HepG2 (cell line): ENCODE results near the gene SERTAD2. TPM values are rescaled to one million over a fixed set of nuclear protein-coding genes. Genes with fewer than 3 reads are reported as not detected.

Experiments used
- ATF7-NPFF ChIP-seq: sonication (generic); formaldehyde crosslinking; IDR thresholded peaks from 2 replicates; pipeline ENCODE4 v1.8.1; 2023; ENCODE audit warnings: mild to moderate bottlenecking, low read depth, missing genetic modification reagents, moderate library complexity
- CBX2 ChIP-seq, 2 experiments: fragments of 200-600 bp in 1 of 2; sonication (generic); formaldehyde crosslinking in 1 of 2; IDR thresholded peaks; 2 replicates each; pipeline versions ENCODE4 v1.7.0 to v1.8.1; 2018 to 2022; ENCODE audit warnings: low read depth in 2 of 2, low read length in 1 of 2, mild to moderate bottlenecking in 1 of 2, missing genetic modification reagents in 1 of 2
- CCDC6 ChIP-seq: sonication (generic); formaldehyde crosslinking; IDR thresholded peaks from 2 replicates; pipeline ENCODE4 v1.8.1; 2022; ENCODE audit warnings: mild to moderate bottlenecking, missing genetic modification reagents, moderate library complexity
- CENPX ChIP-seq: sonication (generic); formaldehyde crosslinking; IDR thresholded peaks from 2 replicates; pipeline ENCODE4 v1.9.0; 2021; ENCODE audit warnings: mild to moderate bottlenecking, missing genetic modification reagents, moderate library complexity
- EHMT2 ChIP-seq: fragments of 200-600 bp; sonication (generic); IDR thresholded peaks from 2 replicates; pipeline ENCODE4 v1.7.0; 2017; ENCODE audit warnings: antibody characterized with exemption, low read depth, low read length, borderline replicate concordance
- GPN1 ChIP-seq: sonication (generic); formaldehyde crosslinking; IDR thresholded peaks from 2 replicates; pipeline ENCODE4 v1.5.1; 2020; ENCODE audit warnings: missing genetic modification reagents, borderline replicate concordance
- HOXA5 ChIP-seq: sonication (generic); formaldehyde crosslinking; IDR thresholded peaks from 2 replicates; pipeline ENCODE4 v1.4.0; 2020; ENCODE audit warnings: missing genetic modification reagents
- KAT8 ChIP-seq: IDR thresholded peaks from 2 replicates; pipeline ENCODE4 v1.6.1; 2016; ENCODE audit warnings: missing genetic modification reagents, missing compliant biosample characterization
- NCOA5 ChIP-seq: sonication (generic); formaldehyde crosslinking; IDR thresholded peaks from 2 replicates; pipeline ENCODE4 v1.4.0; 2020; ENCODE audit warnings: missing genetic modification reagents
- NFIB ChIP-seq: sonication (generic); formaldehyde crosslinking; IDR thresholded peaks from 2 replicates; pipeline ENCODE4 v1.9.0; 2021; ENCODE audit warnings: missing genetic modification reagents, mild to moderate bottlenecking, borderline replicate concordance
- NFKB2 ChIP-seq: sonication (generic); formaldehyde crosslinking; IDR thresholded peaks from 2 replicates; pipeline ENCODE4 v1.4.0; 2020; ENCODE audit warnings: missing genetic modification reagents, borderline replicate concordance
- NR1H2 ChIP-seq: sonication (generic); formaldehyde crosslinking; IDR thresholded peaks from 2 replicates; pipeline ENCODE4 v1.8.1; 2022; ENCODE audit warnings: low read depth, missing genetic modification reagents, borderline replicate concordance
- NR2F6 ChIP-seq, 2 experiments: IDR thresholded peaks; 2 replicates each; pipeline ENCODE4 v1.6.1; 2016; ENCODE audit warnings: antibody characterized with exemption in 1 of 2, mild to moderate bottlenecking in 1 of 2
- POGZ ChIP-seq: sonication (generic); formaldehyde crosslinking; IDR thresholded peaks from 2 replicates; pipeline ENCODE4 v1.4.0; 2020; ENCODE audit warnings: mild to moderate bottlenecking, missing genetic modification reagents
- PRPF4 ChIP-seq: fragments of 200-400 bp; formaldehyde crosslinking; IDR thresholded peaks from 2 replicates; pipeline ENCODE4 v1.6.1; 2016; ENCODE audit warnings: low read length, low read depth; ENCODE audit not compliant: poor library complexity, severe bottlenecking
- RNF219 ChIP-seq: sonication (generic); formaldehyde crosslinking; IDR thresholded peaks from 2 replicates; pipeline ENCODE4 v1.5.0; 2020; ENCODE audit warnings: mild to moderate bottlenecking, missing genetic modification reagents
- SIN3B ChIP-seq: fragments of 150-350 bp; IDR thresholded peaks from 2 replicates; pipeline ENCODE4 v1.6.1; 2014; ENCODE audit warnings: low read length
- SMAD9 ChIP-seq: sonication (generic); formaldehyde crosslinking; IDR thresholded peaks from 2 replicates; pipeline ENCODE4 v1.5.1; 2020; ENCODE audit warnings: mild to moderate bottlenecking, missing genetic modification reagents
- SP5 ChIP-seq: IDR thresholded peaks from 2 replicates; pipeline ENCODE4 v1.6.1; 2016; ENCODE audit warnings: low read depth, borderline replicate concordance
- TFDP1 ChIP-seq: IDR thresholded peaks from 2 replicates; pipeline ENCODE4 v1.6.1; 2016; ENCODE audit warnings: missing compliant biosample characterization, missing genetic modification reagents, borderline replicate concordance
- ZBTB20 ChIP-seq: sonication (generic); formaldehyde crosslinking; IDR thresholded peaks from 2 replicates; pipeline ENCODE4 v1.8.1; 2023; ENCODE audit warnings: missing genetic modification reagents, low read depth, mild to moderate bottlenecking, borderline replicate concordance
- ZBTB7B ChIP-seq: sonication (generic); formaldehyde crosslinking; IDR thresholded peaks from 2 replicates; pipeline ENCODE4 v1.4.0; 2020; ENCODE audit warnings: missing genetic modification reagents
- ZFAT ChIP-seq: sonication (generic); formaldehyde crosslinking; conservative IDR thresholded peaks from 2 replicates; pipeline ENCODE4 v1.8.1; 2023; ENCODE audit warnings: missing genetic modification reagents, inconsistent platforms
- ZNF10 ChIP-seq: sonication (generic); formaldehyde crosslinking; IDR thresholded peaks from 2 replicates; pipeline ENCODE4 v1.4.0; 2020; ENCODE audit warnings: mild to moderate bottlenecking, low read depth, missing genetic modification reagents, borderline replicate concordance
- ZNF101 ChIP-seq: sonication (generic); formaldehyde crosslinking; IDR thresholded peaks from 2 replicates; pipeline ENCODE4 v1.4.0; 2020; ENCODE audit warnings: mild to moderate bottlenecking, low read depth, missing genetic modification reagents, borderline replicate concordance
- ZNF329 ChIP-seq: sonication (generic); formaldehyde crosslinking; IDR thresholded peaks from 2 replicates; pipeline ENCODE4 v1.9.0; 2021; ENCODE audit warnings: low read depth, mild to moderate bottlenecking, missing genetic modification reagents
- ZNF441 ChIP-seq: sonication (generic); formaldehyde crosslinking; IDR thresholded peaks from 2 replicates; pipeline ENCODE4 v1.7.0; 2021; ENCODE audit warnings: missing genetic modification reagents, borderline replicate concordance
- ZNF616 ChIP-seq: sonication (generic); formaldehyde crosslinking; IDR thresholded peaks from 2 replicates; pipeline ENCODE4 v1.5.0; 2020; ENCODE audit warnings: low read depth, mild to moderate bottlenecking, missing genetic modification reagents
- ZNF652 ChIP-seq: IDR thresholded peaks from 2 replicates; pipeline ENCODE4 v1.6.1; 2016; ENCODE audit warnings: low read depth, borderline replicate concordance
- ZNF724P ChIP-seq: sonication (generic); formaldehyde crosslinking; IDR thresholded peaks from 2 replicates; pipeline ENCODE4 v1.8.0; 2022; ENCODE audit warnings: missing genetic modification reagents, borderline replicate concordance
- polyA plus RNA-seq, 8 experiments: library from polyadenylated mRNA; depleted of rRNA in 3 of 8; stranded (reverse) in 7 of 8; unstranded in 1 of 8; fragments of >200 nt; fragmentation: Illumina TruSeq in 4 of 8; extraction: Trizol in 4 of 8; gene quantifications; 2 replicates each; pipeline versions ENCODE4 v1.2.1 to v1.2.3, GENCODE V29; 2011 to 2016; ENCODE audit warnings: low read depth in 4 of 8, missing spikeins in 1 of 8, mixed read lengths in 1 of 8; ENCODE audit not compliant: insufficient read depth in 1 of 8
- total RNA-seq, 5 experiments: library from RNA; depleted of rRNA; stranded (reverse); fragments of >200 nt; fragmentation: Illumina TruSeq; extraction: Trizol; gene quantifications; 2 replicates each; pipeline ENCODE4 v1.2.3, GENCODE V29; 2016; ENCODE audit warnings: low read depth in 1 of 5

SERTAD2 gene
- total and polyA plus RNA-seq, 2 of the 13 experiments (the other 11 are each of a cell fraction or from before 2014, with no cell fraction given): 6.7 to 22.6 TPM

DNA sequence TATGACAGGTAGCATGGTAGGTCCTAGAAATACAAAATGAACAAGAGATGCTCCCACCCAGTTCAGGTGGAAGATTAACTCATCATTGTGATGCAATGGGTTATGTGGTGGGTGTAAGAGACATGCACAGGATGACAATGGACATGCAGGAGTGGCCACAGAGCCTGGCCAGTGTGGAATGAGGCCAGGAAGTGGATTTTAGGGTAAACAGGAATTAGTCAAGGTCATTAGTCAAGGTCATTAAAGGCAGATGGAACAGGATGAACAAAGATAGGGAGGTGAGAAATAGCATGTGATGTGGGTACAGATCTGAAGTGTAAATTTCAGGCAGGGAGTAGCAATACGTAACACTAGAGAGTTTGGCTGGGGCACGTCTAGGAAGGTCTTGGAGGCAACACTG, 15.6 kb upstream of the SERTAD2 start (continued):
- TF ChIP-seq NFIB (no peak), ZNF724P (no peak), RNF219 (CRISPR knock-in tag) (peak; percentile 75; the same call in 1 of the 2 replicates), NFKB2 (CRISPR knock-in tag) (no peak), ZNF329 (CRISPR knock-in tag) (no peak), ZBTB7B (CRISPR knock-in tag) (no peak), TFDP1 (CRISPR knock-in tag) (no peak), ZNF616 (CRISPR knock-in tag) (no peak), GPN1 (CRISPR knock-in tag) (no peak), ZBTB20 (CRISPR knock-in tag) (peak; percentile 81; the same call in 1 of the 2 replicates), NR2F6 (IDR thresholded peaks at IDR 0.05) (peak; percentile 70), NR2F6 (CRISPR knock-in tag; IDR thresholded peaks at IDR 0.05) (peak; percentile 86), SP5 (peak; percentile 76), ZNF441 (CRISPR knock-in tag) (0 out of 2 replicates have a peak, but pooled peaks have one; percentile 57), SIN3B (no peak), EHMT2 (no peak), CCDC6 (CRISPR knock-in tag) (no peak), PRPF4 (no peak), NCOA5 (CRISPR knock-in tag) (no peak), ZNF101 (no peak), ZFAT (no peak), ZNF652 (peak; percentile 18; the same call in 1 of the 2 replicates), ZNF10 (no peak), CBX2 (IDR thresholded peaks at IDR 0.05; ENCODE audit: low read depth, low read length) (no peak), CBX2 (CRISPR knock-in tag; IDR thresholded peaks at IDR 0.05; ENCODE audit: low read depth) (no peak), HOXA5 (CRISPR knock-in tag) (peak; percentile 71; the same call in 1 of the 2 replicates), CENPX (CRISPR knock-in tag) (no peak), POGZ (peak; percentile 96), NR1H2 (CRISPR knock-in tag) (no peak), SMAD9 (CRISPR knock-in tag) (no peak), KAT8 (peak; percentile 84), ATF7-NPFF (CRISPR knock-in tag) (no peak)
